ENCODE data around the gene KRTAP2-3. TPM values are rescaled to one million over a fixed set of nuclear protein-coding genes. Genes with fewer than 3 reads are reported as not detected.
"Not testable (repeated sequence)": the region's sequence is repeated elsewhere in the genome, so short reads cannot be mapped to it uniquely, and the experiment has no call there.

The KRTAP2-3 gene, protein sequence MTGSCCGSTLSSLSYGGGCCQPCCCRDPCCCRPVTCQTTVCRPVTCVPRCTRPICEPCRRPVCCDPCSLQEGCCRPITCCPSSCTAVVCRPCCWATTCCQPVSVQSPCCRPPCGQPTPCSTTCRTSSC
- not detected in 2 replicates for total RNA-seq (2014; rRNA removed; shearing (Covaris generic))

DNA sequence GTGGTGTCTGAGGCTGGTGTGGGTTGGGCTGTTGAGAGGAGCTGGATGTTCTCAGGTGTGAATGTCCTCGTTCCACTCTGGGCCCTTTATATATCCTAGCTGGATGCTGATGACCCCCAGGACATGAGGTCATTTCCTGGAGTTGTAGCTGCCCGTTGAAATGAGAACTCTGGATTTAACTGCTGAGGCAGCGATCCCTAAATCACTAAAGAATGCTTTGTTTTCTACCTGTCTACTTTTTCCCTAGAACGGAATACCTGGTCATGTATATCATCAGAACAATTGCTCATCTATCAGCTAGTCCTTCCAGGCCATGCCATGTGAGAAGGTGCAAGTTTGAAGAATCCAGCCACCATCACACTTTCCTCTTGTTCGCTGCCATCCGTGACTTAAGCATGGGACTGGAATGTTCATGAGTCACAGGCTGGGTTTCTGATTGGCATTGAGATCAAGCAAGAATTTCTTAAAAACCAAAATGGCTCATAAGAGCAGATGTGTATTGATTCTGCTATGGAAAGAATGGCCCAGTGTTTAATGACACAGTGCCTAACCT, at the start of gene KRTAP2-3:
Gene KRTAP2-3 (minus strand): TSS at position 63 of the 553 bp plus-strand sequence. CDS start 64 bp downstream, outside the sequence.
- DNase-seq (ENCODE audit: low spot score) = no peak

DNA sequence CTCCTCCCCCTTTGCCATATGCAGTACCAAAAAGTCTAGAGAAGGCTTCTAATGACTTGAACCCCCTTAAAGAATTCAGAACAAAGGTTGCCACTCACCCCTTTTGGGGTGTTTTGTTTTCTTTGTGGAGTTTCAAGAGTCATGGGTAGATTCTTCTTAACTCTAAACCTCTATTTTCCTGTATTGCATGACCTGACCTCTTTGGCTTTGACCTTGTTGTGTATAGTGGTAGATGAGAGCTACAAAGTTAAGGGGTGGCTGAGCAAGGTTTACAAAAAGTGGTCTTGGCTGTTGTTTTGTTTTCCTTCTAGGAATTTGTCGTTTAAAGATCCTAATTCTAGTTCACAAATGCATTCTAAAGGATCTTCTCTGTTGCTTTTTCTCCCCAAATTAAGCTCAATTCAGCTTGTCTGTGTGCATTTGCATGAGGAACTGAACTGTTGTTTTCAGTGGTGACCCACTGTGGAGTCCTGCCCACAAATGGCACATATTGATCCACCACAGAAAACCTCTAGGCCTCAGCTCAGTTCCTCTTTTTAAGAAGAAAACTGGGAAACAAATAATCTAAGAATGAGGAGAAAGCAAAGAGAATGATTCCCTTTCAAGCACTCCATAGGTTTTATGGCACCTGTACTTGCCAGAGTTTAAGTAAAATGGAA, 48.9 kb upstream of the KRTAP2-3 start:
- DNase-seq (ENCODE audit: low spot score) = not testable (repeated sequence)

DNA sequence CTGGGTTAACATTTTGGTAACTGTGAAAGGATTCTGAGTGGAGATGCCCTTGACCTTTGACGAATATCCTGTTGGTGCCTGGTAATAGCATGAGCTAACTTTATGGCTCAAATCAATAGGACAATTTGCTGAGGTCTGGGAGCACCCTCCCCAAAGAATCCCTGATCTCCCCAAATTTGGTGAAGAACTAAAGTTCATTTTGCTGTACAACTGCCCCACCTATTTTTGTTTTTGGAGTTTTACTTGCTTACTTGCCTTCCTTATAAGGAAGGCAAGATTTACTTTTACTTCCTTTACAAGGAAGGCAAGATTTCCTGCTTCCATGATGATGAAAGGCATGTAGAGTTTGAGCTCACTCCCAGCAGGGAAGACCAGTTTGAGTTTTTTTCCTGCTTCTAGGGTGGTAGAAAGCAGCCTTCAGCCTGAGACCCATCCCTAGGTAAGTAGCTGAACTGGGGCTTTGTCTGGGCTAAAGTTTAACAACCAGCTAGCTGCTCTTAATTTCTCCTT, 48.1 kb upstream of the KRTAP2-3 start:
- DNase-seq (ENCODE audit: low spot score) = no peak

DNA sequence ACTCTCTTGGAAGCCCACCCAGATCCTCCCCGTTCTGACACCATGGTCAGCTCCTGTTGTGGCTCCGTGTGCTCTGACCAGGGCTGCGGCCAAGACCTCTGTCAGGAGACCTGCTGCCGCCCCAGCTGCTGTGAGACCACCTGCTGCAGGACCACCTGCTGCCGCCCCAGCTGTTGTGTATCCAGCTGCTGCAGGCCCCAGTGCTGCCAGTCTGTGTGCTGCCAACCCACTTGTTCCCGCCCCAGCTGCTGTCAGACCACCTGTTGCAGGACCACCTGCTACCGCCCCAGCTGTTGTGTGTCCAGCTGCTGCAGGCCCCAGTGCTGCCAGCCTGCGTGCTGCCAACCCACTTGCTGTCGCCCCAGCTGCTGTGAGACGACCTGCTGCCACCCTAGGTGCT, 45.4 kb upstream of the KRTAP2-3 start, which contains the start of gene KRTAP4-9:
Gene KRTAP4-9 (plus strand): TSS at position 43 of the 400 bp plus-strand sequence. CDS start 0 bp downstream, at position 43.
- DNase-seq (ENCODE audit: low spot score) = not testable (repeated sequence)

DNA sequence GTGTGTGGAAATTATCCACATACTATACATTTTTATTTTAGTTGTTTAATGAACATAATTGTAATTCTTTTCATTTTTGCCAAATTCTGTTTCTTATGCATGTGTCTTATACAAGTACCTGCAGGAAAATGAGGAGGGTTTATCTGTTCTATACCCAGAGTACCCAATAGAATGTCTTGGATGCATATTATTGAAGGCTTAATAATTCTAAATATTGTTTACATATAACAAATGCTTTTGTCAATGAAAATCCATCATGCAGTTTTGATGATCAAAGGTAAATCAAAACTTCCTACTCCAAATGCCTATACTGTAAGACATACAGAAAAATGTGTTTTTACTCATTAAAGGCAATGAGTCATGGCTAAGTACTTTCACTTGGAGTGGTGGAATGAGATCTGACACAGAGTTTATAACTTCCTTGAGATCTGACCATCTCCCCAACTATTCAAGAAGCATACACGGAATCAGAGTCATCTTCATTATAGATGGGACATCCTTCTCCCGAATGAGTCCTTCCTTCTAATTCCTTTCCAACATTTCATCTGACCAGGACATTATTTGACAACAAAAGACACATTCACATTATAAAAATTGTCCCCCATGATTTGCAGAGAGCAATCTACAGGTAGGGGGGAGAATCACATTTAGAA, 44.6 kb upstream of the KRTAP2-3 start:
- not testable (repeated sequence) for DNase-seq (ENCODE audit: low spot score)

DNA sequence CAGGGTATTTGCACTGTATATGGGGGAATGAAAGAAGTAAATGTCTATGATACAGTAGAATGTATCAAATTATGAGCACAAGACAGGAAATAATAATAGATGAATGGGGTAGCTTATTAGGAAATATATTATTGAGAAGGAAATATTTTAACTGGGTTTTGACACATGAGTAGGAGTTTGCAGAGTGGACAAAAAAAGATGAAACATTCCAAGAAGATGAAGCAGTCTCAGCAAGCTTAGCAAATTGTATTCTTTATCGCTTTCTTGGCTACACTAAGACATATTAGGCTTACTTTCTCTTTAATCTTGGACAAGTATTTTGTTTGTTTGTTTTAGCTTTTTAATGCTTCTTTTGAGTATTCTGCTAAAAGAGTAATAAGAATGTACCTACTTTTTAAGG, 44.0 kb upstream of the KRTAP2-3 start:
- DNase-seq (ENCODE audit: low spot score) = no peak

DNA sequence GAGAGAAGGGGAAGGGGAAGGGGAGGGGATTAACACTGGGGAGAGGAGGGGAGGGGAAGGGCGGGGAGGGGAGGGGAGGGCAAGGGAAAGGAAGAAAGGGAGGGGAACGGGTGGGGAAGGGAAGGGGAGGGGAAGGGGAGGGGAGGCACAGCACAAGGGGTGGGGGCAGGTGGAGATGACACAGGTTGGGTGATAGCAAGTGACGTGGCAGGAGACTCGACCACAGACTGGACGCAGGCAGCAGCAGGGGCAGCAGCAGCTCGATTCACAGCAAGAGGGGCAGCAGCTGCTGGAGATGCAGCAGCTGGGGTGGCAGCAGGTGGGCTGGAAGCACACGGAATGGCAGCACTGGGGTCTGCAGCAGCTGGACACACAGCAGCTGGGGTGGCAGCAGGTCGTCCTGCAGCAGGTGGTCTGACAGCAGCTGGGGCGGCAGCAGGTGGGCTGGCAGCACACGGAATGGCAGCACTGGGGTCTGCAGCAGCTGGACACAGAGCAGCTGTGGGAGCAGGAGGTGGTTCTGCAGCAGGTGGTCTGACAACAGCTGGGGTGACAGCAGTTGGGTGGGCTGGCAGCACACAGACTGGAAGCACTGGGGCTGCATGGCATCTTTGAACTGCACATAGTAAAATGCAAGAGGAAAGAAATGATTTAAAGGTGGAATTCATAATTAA, 41.8 kb upstream of the KRTAP2-3 start, which contains the start of gene KRTAP4-16:
Gene KRTAP4-16 (minus strand): TSS at position 624 of the 674 bp plus-strand sequence. CDS start 0 bp downstream, at position 624.
- no peak for DNase-seq (ENCODE audit: low spot score)

DNA sequence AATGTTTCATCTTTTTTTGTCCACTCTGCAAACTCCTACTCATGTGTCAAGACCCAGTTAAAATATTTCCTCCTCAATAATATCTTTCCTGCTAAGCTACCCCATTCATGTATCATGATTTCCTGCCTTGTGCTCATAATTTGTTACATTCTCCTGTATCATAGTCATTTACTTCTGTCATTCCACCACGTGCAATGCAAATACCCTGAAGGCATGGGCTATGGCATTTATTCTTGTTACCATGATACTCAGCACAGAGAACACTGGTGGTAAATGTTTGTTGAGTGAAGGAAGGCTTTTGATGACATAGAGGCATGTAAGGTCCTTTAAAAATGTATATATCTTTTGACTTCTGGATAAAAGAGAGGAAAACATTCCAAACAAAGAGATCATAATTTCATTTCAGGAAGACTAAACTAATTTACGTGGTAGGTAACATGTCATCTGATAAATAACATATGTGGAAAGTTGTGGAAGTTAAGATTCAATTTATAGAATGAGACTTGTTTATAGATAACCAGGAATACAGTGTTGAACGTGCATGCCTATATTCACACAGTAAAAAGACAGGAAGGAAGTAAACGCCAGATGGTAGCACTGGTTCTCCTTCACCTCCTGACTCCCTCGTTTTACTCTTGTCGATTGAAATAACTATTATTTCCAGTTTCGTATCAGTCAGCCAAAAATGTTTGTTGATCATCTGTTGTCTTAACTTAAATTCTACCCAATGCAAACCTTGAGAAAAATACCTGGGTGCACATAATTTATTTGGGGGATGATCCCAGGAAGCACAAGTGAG, 40.0 kb upstream of the KRTAP2-3 start:
- DNase-seq (ENCODE audit: low spot score) = not testable (repeated sequence)

DNA sequence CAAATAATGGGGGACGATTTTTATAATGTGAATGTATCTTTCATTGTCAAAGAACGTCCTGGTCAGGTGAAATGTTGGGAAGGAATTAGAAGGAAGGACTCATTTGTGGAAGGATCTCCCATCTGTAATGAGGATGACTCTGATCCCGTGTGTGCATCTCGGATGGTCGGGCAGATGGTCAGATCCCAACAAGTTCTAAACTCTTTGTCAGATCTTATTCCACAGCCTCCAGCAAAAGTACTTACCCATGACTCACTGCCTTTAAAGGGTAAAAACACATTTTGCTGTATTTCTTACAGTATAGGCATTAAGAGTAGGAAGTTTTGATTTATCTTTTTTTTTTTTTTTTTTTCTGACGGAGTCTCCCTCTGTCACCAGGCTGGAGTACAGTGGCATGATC, 38.6 kb upstream of the KRTAP2-3 start:
- DNase-seq (ENCODE audit: low spot score) = no peak

DNA sequence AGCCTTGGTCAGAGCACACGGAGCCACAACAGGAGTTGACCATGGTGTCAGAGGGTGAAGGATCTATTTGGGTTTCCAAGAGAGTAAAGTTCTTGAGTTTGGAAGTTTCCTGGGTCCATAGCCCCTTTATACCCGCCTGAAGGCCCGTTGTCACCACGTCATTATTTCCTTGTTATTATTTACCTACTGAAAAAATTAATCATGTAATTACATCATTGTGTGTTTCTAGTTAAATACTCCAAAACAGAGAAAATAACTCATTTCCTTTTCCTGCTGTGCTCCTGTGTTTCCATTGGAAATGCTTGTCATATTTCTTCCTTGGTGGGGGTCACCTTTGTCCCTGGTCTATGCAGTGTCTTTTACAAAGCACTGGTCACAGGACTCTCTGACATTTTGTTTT, 38.1 kb upstream of the KRTAP2-3 start, which contains the start of gene KRTAP4-8:
Gene KRTAP4-8 (minus strand): TSS at position 101 of the 400 bp plus-strand sequence. CDS start 58 bp downstream, at position 43.
- DNase-seq (ENCODE audit: low spot score) = no peak

DNA sequence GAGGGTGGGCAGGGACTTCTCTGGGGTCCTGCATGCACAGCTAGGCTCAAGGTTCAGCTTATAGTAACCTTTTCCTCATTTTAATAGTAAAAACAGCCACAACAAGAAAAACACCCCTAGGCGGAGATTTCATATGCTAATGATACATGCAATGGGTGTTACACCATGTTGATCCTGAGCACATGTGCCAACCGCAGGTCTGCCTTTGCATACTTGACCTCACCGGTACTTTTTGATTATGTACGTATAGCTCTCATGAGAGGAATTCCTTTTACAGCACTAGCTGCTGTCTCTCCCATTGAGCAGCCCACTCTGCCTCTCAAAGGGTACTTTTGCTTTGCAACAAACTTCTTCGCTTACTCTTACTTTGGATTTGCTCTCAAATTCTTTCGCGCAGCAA, 36.1 kb upstream of the KRTAP2-3 start:
- no peak for DNase-seq (ENCODE audit: low spot score)

DNA sequence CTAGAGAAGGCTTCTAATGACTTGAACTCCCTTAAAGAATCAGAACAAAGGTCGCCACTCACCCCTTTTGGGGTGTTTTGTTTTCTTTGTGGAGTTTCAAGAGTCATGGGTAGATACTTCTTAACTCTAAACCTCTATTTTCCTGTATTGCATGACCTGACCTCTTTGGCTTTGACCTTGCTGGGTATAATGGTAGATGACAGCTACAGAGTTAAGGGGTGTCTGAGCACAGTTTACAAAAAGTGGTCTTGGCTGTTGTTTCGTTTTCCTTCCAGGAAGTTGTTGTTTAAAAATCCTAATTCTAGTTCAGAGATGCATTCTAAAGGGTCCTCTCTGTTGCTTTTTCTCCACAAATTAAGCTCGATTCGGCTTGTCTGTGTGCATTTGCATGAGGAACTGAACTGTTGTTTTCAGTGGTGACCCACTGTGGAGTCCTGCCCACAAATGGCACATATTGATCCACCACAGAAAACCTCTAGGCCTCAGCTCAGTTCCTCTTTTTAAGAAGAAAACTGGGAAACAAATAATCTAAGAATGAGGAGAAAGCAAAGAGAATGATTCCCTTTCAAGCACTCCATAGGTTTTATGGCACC, 28.9 kb upstream of the KRTAP2-3 start:
- DNase-seq (ENCODE audit: low spot score) = not testable (repeated sequence)

DNA sequence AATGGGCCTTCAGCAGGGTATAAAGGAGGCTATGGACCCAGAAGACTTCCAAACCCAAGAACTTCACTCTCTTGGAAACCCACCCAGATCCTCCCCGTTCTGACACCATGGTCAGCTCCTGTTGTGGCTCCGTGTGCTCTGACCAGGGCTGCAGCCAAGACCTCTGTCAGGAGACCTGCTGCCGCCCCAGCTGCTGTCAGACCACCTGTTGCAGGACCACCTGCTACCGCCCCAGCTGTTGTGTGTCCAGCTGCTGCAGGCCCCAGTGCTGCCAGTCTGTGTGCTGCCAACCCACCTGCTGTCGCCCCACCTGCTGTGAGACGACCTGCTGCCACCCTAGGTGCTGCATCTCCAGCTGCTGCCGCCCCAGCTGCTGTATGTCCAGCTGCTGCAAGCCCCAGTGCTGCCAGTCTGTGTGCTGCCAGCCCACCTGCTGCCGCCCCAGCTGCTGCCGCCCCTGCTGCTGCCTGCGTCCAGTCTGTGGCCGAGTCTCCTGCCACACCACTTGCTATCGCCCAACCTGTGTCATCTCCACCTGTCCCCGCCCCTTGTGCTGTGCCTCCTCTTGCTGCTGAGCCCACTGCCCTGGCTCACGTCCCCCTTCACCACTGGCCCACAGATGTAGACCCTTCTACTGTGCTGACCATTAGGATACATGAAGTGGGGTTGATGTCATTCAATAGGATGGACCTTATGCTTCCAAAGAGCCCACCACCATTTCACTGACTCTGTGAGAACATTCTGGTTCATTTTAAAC, 24.4 kb upstream of the KRTAP2-3 start, which contains the start of gene KRTAP4-7:
Gene KRTAP4-7 (plus strand): TSS at position 51 of the 757 bp plus-strand sequence. CDS start 57 bp downstream, at position 108.
- DNase-seq (ENCODE audit: low spot score) = not testable (repeated sequence)

DNA sequence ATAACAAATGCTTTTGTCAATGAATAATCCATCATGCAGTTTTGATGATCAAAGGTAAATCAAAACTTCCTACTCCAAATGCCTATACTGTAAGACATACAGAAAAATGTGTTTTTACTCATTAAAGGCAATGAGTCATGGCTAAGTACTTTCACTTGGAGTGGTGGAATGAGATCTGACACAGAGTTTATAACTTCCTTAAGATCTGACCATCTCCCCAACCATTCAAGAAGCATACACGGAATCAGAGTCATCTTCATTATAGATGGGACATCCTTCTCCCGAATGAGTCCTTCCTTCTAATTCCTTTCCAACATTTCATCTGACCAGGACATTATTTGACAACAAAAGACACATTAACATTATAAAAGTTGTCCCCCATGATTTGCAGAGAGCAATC, 23.5 kb upstream of the KRTAP2-3 start:
- peak; percentile 15 for DNase-seq (ENCODE audit: low spot score)

DNA sequence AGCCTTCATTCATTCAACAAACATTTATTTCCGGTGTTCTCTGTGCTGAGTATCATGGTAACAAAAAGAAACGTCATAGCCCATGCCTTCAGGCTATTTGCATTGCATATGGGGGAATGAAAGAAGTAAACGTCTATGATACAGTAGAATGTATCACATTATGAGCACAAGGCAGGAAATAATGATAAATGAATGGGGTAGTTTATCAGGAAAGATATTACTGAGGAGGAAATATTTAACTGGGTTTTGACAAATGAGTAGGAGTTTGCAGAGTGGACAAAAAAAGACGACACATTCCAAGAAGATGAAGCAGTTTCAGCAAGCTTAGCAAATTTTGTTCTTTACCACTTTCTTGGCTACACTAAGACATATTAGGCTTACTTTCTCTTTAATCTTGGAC, 22.7 kb upstream of the KRTAP2-3 start:
- DNase-seq (ENCODE audit: low spot score) = no peak

DNA sequence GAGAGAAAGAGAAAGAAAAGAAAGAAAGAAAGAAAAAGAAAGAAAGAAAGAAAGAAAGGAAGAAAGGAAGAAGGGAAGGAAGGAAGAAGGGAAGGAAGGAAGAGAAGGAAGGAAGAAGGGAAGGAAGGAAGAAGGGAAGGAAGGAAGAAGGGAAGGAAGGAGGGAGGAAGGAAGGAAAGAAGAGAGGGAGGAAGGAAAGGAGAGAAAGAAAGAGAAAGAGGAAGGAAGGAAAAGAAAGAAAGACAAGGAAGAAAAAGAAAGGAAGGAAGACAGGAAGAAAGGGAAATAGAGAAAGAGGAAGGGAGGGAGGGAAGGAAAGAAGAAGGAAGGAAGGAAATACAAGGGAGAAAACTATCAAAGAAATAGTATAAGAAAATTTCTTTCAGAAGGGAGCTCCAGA, 16.9 kb upstream of the KRTAP2-3 start:
- no peak for DNase-seq (ENCODE audit: low spot score)

DNA sequence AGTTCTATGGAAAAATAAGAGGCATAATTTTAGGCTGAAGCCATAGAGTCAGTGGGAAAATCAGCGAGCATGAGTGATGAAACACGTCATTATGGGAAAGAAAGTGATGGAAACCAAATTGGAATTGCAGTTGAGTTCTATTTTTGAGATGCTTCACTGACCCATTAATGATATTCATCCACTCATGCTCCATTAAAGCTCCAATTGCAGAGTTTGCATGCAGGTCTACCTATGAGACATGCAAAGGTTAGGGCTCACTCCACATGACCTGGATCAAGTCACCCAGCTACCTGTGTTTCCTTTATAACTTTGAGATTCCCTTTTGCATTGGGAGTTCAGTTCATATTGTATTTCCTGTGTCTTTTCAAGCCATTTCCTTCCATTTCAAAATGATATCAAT, 13.8 kb upstream of the KRTAP2-3 start:
- DNase-seq (ENCODE audit: low spot score) = no peak

DNA sequence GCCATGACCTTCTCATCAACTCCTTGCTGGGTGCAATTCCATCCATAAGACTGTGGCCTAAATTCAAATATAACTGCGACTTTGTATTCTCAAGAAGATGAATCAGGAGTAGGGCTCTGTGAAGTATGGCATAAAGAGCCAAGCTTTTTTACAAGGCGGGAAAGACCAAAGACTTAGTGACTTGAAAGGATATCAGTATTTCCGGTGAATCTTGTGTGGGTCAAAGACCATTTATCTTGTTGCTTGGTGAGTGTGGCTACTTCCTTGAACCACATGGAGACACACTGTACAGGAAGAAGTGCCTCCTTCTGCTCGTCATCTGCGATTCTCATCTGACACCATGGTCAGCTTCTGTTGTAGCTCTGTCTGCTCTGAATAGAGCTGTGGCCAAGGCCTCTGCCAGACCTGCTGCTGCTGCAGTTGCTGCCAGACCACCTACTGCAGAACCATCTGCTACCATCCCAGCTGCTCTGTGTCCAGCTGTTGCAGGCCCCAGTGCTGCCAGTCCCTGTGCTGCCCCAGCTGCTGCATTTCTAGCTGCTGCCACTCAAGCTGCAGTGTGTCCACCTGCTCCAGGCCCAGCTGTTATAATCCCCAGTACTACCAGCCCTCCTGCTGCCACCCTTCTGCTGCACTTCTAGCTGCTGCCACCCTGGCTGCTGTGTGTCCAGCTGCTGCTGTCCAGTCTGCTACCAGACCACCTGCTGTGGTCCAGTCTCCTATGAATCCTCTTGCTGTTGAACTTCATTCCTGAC, 11.9 kb upstream of the KRTAP2-3 start:
- peak; percentile 16 for DNase-seq (ENCODE audit: low spot score)

Data from HT-29 (cell line).